Astrocyte of the cerebellum (primary cell): Measurements from ENCODE around the gene CKS1B.

Experiments
- DNase-seq: peaks from one replicate; pipeline ENCODE4 v3.0.0-alpha.2; 2011; ENCODE audit warnings: low read depth
- H3K4me3 ChIP-seq: 2 replicates; pipeline ENCODE4 v1.5.1; 2011; ENCODE audit warnings: mild to moderate bottlenecking, low read depth, low read length, moderate library complexity
- CTCF ChIP-seq: IDR thresholded peaks from 2 replicates; pipeline ENCODE4 v1.5.1; 2012; ENCODE audit warnings: low read length, low read depth, moderate library complexity, mild to moderate bottlenecking; ENCODE audit errors: missing control alignments
- in situ Hi-C: cut with HindIII; loops from 2 replicates; pipeline ENCODE4 v1.10.0; 2017; ENCODE audit warnings: low sequenced_read_pairs

The CKS1B gene

GRCh38 chr1:155001425-155001674 lies 26.9 kb downstream of the CKS1B start:
- DNase-seq, result no peak
- in situ Hi-C loops, result no loop called here
- H3K4me3 ChIP-seq, result peak overlapping the region; percentile 82
- TF ChIP-seq CTCF, result no peak

GRCh38 chr1:155001675-155002463 lies 27.4 kb downstream of the CKS1B start:
- peak; percentile 57 for TF ChIP-seq CTCF
- DNase-seq, result peak; percentile 98
- in situ Hi-C loops, result no loop called here
- H3K4me3 ChIP-seq, result peak overlapping the region; percentile 82

GRCh38 chr1:155002464-155003226 lies 28.2 kb downstream of the CKS1B start, which contains the start of gene ZBTB7B:
ZBTB7B (plus strand) TSS chr1:155002802; CDS start chr1:155014661, 11,859 bp downstream.
- no peak for DNase-seq
- no peak for TF ChIP-seq CTCF
- peak within 1 kb of the TSS; percentile 82 for H3K4me3 ChIP-seq
- in situ Hi-C loops, result no loop called here

GRCh38 chr1:155003227-155003765 lies 28.8 kb downstream of the CKS1B start:
- no peak for DNase-seq
- peak overlapping the region; percentile 82 for H3K4me3 ChIP-seq
- no peak for TF ChIP-seq CTCF
- in situ Hi-C loops, result no loop called here

GRCh38 chr1:155003766-155004351 lies 29.4 kb downstream of the CKS1B start:
- TF ChIP-seq CTCF, result no peak
- in situ Hi-C loops, result no loop called here
- no peak for DNase-seq
- peak overlapping the region; percentile 82 for H3K4me3 ChIP-seq

GRCh38 chr1:155004352-155005075 lies 30.0 kb downstream of the CKS1B start:
- no peak for DNase-seq
- in situ Hi-C loops, result no loop called here
- H3K4me3 ChIP-seq, result peak overlapping the region; percentile 82
- TF ChIP-seq CTCF, result no peak
